ENCODE measurements around the gene C6orf120. TPM values are rescaled to one million over a fixed set of nuclear protein-coding genes. Genes with fewer than 3 reads are reported as not detected.

The C6orf120 gene
- 25.7 TPM for total RNA-seq

- Histone ChIP-seq H3K4me1 (ENCODE audit: insufficient read depth, low read length) (peaks cover 35% of the 10 kb centered on the region), H3K27me3 (ENCODE audit: insufficient read depth, low read length) (no peaks in the 10 kb centered on the region), H3K9me3 (ENCODE audit: low read depth, low read length) (no peaks in the 10 kb centered on the region), H3K4me3 (ENCODE audit: low read length) (peak within 1 kb of the TSS; percentile 71)
Observed at GRCh38 chr6:169701954-169702839, at the start of gene C6orf120, which contains the start of gene WDR27. Gene C6orf120, plus strand, starts transcription at chr6:169702126. Its CDS starts 334 bp downstream, at chr6:169702460. Gene WDR27, minus strand, starts transcription at chr6:169702029. Its CDS starts 13,024 bp downstream, at chr6:169689005.

DNA sequence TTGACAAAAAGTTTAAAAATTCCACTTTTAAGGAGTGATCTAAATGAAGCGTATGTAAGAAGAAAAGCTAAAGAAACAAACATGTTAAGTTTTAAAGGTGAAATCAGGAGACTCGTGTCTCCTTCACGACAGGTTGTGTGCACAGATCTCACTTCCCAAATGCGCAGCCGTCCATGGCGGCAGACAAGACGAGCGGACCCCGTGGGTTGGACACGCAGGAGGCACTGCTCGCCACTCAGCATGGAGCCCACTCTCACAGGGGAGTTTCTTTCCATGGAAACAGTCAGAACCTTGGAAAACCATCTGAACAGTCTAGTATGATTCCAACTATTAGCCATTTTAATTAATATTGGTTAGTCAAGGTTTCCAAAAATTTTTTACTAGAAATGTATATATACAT lies 49.0 kb upstream of the C6orf120 start:
- H3K4me3 ChIP-seq (ENCODE audit: low read length) = no peak overlapping the region
- no peaks in the 10 kb centered on the region for H3K4me1 ChIP-seq (ENCODE audit: insufficient read depth, low read length)
- no peaks in the 10 kb centered on the region for H3K27me3 ChIP-seq (ENCODE audit: insufficient read depth, low read length)
- H3K9me3 ChIP-seq (ENCODE audit: low read depth, low read length) = no peaks in the 10 kb centered on the region

GRCh38 chr6:169653691-169654090 lies 48.2 kb upstream of the C6orf120 start:
- H3K4me3 ChIP-seq (ENCODE audit: low read length) = no peak overlapping the region
- no peaks in the 10 kb centered on the region for H3K9me3 ChIP-seq (ENCODE audit: low read depth, low read length)
- H3K4me1 ChIP-seq (ENCODE audit: insufficient read depth, low read length) = no peaks in the 10 kb centered on the region
- H3K27me3 ChIP-seq (ENCODE audit: insufficient read depth, low read length) = no peaks in the 10 kb centered on the region

GRCh38 chr6:169654598-169655391 lies 47.1 kb upstream of the C6orf120 start:
- H3K27me3 ChIP-seq (ENCODE audit: insufficient read depth, low read length) = no peaks in the 10 kb centered on the region
- peak overlapping the region; percentile 37 for H3K4me3 ChIP-seq (ENCODE audit: low read length)
- H3K4me1 ChIP-seq (ENCODE audit: insufficient read depth, low read length) = no peaks in the 10 kb centered on the region
- H3K9me3 ChIP-seq (ENCODE audit: low read depth, low read length) = no peaks in the 10 kb centered on the region

- Histone ChIP-seq H3K9me3 (ENCODE audit: low read depth, low read length) (no peaks in the 10 kb centered on the region), H3K27me3 (ENCODE audit: insufficient read depth, low read length) (no peaks in the 10 kb centered on the region), H3K4me1 (ENCODE audit: insufficient read depth, low read length) (no peaks in the 10 kb centered on the region), H3K4me3 (ENCODE audit: low read length) (no peak overlapping the region)
Observed at GRCh38 chr6:169656546-169657283, 45.2 kb upstream of the C6orf120 start.

DNA sequence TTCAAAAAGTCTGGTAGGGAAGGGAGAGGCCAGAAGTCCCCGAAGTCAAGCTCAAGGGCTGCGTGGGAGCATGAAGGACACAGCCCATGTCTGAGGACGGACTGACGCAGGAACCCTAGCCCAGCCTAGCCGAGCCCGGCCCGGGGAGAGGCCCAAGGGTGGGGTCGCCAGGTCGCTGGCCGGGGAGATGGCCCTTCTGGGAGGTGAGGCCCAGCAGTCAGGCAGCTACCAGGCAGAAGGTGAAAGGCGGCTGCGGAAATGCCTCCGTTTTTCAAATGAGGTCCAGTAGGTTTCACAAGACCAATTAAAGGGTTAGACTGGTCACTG lies 44.7 kb upstream of the C6orf120 start:
- Histone ChIP-seq H3K27me3 (ENCODE audit: insufficient read depth, low read length) (no peaks in the 10 kb centered on the region), H3K9me3 (ENCODE audit: low read depth, low read length) (no peaks in the 10 kb centered on the region), H3K4me3 (ENCODE audit: low read length) (no peak overlapping the region), H3K4me1 (ENCODE audit: insufficient read depth, low read length) (no peaks in the 10 kb centered on the region)

DNA sequence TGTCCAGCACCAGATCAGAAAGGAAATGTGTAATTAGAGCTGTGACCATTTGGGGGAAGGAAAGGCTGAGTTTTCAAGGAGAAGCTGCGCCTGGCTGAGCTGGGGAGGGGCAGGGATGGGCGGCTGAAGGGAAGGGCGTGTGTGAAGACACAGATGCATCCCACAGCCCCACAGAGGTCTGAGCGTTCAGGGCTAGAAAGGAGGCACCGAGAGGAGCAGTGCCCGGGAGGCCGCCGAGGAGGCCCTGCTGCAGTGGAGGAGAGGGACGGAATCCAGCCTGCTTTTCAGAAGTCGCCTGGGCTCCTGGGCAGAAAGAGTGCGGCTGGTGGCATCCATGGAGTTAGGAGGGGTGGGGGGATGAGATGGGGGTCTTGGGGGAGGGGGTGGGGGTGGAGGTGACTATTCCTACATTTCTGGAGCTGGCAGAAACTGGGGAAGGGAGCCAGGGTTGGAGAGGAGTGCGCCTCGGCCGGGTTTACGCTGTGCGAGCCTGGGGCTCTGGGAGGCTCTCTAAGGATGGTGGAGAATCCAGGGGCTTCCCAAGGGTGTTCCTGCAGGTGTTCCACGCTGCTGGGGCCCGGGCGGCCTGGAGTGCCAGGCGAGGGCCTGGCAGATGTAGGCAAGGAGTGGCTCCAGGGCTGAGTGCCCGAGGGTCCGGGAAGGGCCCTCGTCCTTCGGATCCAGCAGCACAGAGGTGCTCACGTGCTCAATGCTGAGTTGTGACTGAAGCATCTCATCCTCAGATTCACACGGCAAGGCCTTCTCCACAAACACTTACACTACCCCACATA lies 41.9 kb upstream of the C6orf120 start:
- Histone ChIP-seq H3K27me3 (ENCODE audit: insufficient read depth, low read length) (no peaks in the 10 kb centered on the region), H3K9me3 (ENCODE audit: low read depth, low read length) (no peaks in the 10 kb centered on the region), H3K4me1 (ENCODE audit: insufficient read depth, low read length) (no peaks in the 10 kb centered on the region), H3K4me3 (ENCODE audit: low read length) (no peak overlapping the region)

DNA sequence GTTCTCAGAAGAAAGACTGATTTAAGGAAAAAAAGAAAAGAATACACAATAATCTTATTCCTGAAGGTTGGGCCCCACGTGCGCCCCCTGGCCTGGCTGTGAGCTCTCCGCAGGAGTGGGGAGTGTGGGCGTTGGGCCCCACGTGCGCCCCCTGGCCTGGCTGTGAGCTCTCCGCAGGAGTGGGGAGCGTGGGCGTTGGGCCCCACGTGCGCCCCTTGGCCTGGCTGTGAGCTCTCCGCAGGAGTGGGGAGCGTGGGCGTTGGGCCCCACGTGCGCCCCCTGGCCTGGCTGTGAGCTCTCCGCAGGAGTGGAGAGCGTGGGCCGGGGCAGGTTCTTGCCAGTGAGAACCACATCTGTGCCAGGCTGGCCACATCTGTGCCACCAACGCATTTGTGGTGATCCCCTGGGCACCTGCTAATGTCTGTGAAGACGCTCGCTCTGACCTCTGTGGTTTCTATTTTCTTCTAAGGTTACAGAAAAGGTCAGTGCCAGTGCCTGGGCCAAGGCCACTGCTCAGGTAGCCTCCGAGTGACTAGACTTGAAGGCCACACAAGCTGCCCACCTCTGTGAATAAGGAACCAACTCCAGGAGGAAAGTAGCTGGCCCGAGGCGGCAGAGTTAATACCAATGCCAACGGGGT lies 41.1 kb upstream of the C6orf120 start:
- Histone ChIP-seq H3K27me3 (ENCODE audit: insufficient read depth, low read length) (no peaks in the 10 kb centered on the region), H3K4me3 (ENCODE audit: low read length) (no peak overlapping the region), H3K9me3 (ENCODE audit: low read depth, low read length) (no peaks in the 10 kb centered on the region), H3K4me1 (ENCODE audit: insufficient read depth, low read length) (no peaks in the 10 kb centered on the region)

DNA sequence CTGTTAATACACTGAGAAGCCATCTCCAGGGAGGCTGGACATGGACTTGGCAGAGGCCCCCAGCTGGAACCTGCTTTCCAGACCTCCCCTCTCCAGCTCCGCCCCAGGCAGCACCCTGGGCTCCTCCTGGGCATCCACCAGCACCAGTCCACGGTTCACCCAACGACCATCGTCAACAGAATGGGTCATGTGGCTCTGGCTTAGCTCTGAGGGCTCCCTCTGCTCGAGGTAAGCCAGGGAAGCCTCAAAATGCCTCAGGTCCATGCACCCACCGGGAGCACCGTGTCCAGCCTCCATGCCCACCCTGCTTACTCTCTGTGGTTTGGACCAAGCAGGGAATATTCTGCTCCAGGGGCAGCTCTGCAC lies 40.6 kb upstream of the C6orf120 start:
- Histone ChIP-seq H3K4me3 (ENCODE audit: low read length) (no peak overlapping the region), H3K9me3 (ENCODE audit: low read depth, low read length) (no peaks in the 10 kb centered on the region), H3K4me1 (ENCODE audit: insufficient read depth, low read length) (no peaks in the 10 kb centered on the region), H3K27me3 (ENCODE audit: insufficient read depth, low read length) (no peaks in the 10 kb centered on the region)

DNA sequence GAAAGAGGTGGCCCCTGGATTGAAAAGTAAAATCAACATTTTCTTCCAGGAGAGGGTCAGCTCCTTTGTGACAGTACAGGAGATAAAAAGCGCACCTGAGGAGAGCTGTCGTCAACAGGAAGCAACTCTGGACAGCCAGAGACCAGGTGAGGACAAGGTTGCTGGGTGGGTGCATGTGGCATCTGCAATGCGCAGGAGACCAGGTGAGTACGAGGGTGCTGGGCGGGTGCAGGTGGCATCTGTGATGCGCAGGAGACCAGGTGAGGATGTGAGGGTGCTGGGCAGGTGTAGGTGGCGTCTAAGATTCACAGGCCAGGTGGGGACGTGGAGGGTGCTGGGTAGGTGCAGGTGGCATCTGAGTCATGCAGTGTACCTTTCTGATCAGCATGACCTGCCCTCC lies 38.5 kb upstream of the C6orf120 start:
- H3K27me3 ChIP-seq (ENCODE audit: insufficient read depth, low read length) = no peaks in the 10 kb centered on the region
- H3K4me3 ChIP-seq (ENCODE audit: low read length) = no peak overlapping the region
- no peaks in the 10 kb centered on the region for H3K9me3 ChIP-seq (ENCODE audit: low read depth, low read length)
- H3K4me1 ChIP-seq (ENCODE audit: insufficient read depth, low read length) = no peaks in the 10 kb centered on the region

GRCh38 chr6:169664227-169664626 lies 37.7 kb upstream of the C6orf120 start:
- no peaks in the 10 kb centered on the region for H3K9me3 ChIP-seq (ENCODE audit: low read depth, low read length)
- no peaks in the 10 kb centered on the region for H3K27me3 ChIP-seq (ENCODE audit: insufficient read depth, low read length)
- no peak overlapping the region for H3K4me3 ChIP-seq (ENCODE audit: low read length)
- peaks cover under 1% of the 10 kb centered on the region for H3K4me1 ChIP-seq (ENCODE audit: insufficient read depth, low read length)

DNA sequence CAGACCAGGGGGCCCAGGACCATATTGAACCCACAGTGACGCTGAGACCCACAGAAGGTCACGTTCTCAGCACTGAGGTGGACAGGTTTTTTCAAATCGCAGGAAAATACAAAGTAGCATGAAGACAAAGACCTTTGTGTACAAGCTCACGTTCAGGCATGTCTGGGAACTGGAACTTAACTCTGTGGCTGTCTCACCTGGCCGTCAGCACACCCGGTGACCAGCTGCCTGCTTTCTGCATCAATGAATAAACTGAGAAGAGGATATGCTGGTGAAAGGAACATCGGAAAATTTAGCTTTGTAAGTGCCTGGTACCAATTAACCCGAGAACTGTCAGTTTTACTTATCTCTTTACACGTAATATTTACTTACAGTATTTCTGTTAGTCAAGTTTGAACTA lies 36.6 kb upstream of the C6orf120 start:
- Histone ChIP-seq H3K4me1 (ENCODE audit: insufficient read depth, low read length) (peaks cover 9% of the 10 kb centered on the region), H3K4me3 (ENCODE audit: low read length) (no peak overlapping the region), H3K27me3 (ENCODE audit: insufficient read depth, low read length) (no peaks in the 10 kb centered on the region), H3K9me3 (ENCODE audit: low read depth, low read length) (no peaks in the 10 kb centered on the region)

DNA sequence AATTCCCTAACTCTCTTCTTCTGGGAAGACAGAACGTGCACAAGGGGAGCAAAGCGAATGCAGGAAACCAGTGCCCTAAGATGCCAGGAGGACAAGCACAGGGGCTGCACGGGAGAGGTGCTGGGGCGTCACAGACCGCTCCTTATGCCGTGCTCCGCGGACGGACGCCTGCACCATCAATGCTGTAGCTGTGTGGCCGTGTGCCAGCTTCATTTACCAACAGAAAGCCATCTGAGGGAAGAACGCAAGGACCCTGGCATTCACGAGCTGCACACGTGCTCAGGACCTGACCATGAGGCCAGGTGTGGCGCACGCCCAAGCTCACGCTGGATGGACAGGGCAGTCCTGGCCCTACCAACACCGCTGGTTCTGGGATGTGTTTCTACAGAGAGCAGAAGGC lies 35.5 kb upstream of the C6orf120 start:
- H3K4me3 ChIP-seq (ENCODE audit: low read length) = no peak overlapping the region
- no peaks in the 10 kb centered on the region for H3K27me3 ChIP-seq (ENCODE audit: insufficient read depth, low read length)
- no peaks in the 10 kb centered on the region for H3K9me3 ChIP-seq (ENCODE audit: low read depth, low read length)
- H3K4me1 ChIP-seq (ENCODE audit: insufficient read depth, low read length) = peaks cover 9% of the 10 kb centered on the region

GRCh38 chr6:169667716-169668115 lies 34.2 kb upstream of the C6orf120 start:
- Histone ChIP-seq H3K4me1 (ENCODE audit: insufficient read depth, low read length) (peaks cover 9% of the 10 kb centered on the region), H3K27me3 (ENCODE audit: insufficient read depth, low read length) (no peaks in the 10 kb centered on the region), H3K4me3 (ENCODE audit: low read length) (no peak overlapping the region), H3K9me3 (ENCODE audit: low read depth, low read length) (no peaks in the 10 kb centered on the region)

Data from mononuclear cell (primary cell).